ENCODE results near the gene EFHC2.

GRCh38 chrX:44282753-44283152, 60.7 kb downstream of the EFHC2 start:
- TF ChIP-seq GABPA (IDR thresholded peaks at IDR 0.05; ENCODE audit: borderline replicate concordance, insufficient read depth, low read length) (no peak), TEAD4 (IDR thresholded peaks at IDR 0.05; ENCODE audit: low read depth, low read length) (no peak), KDM1A (IDR thresholded peaks at IDR 0.05; ENCODE audit: borderline replicate concordance, low read length) (no peak), SIX5 (IDR thresholded peaks at IDR 0.05; ENCODE audit: low read depth, low read length) (no peak), ATF3 (IDR thresholded peaks at IDR 0.05; ENCODE audit: insufficient read depth, low read depth, low read length) (no peak), EZH2 (IDR thresholded peaks at IDR 0.05; ENCODE audit: low read depth, low read length, severe bottlenecking) (no peak), POLR2A (IDR thresholded peaks at IDR 0.05; ENCODE audit: control extremely low read depth in 1 of 2, low read depth in 2 of 2, low read length in 2 of 2) (no peak), CTCF (IDR thresholded peaks at IDR 0.05; ENCODE audit: control extremely low read depth in 1 of 3, insufficient read depth in 1 of 3, low read depth in 1 of 3, low read length in 3 of 3) (no peak), JUN (IDR thresholded peaks at IDR 0.05; ENCODE audit: low read depth, low read length) (no peak)
